ENCODE measurements around the gene LRP8.

GRCh38 chr1:53368314-53369033 lies 40.6 kb upstream of the LRP8 start:
- no peak for TF ChIP-seq CTCF (IDR thresholded peaks at IDR 0.05)
- TF ChIP-seq POLR2A (IDR thresholded peaks at IDR 0.05): no peak

All from stomach (tissue), 4 donors.